PC-9 (cell line): ENCODE results near the gene FREM3.

Source experiments
- CTCF ChIP-seq: fragments of 200-600 bp; sonication (generic); conservative IDR thresholded peaks from 2 replicates; pipeline ENCODE4 v1.6.1; 2017; ENCODE audit warnings: mixed run types, antibody characterized with exemption, mild to moderate bottlenecking, moderate library complexity
- EZH2 ChIP-seq: fragments of 200-600 bp; sonication (generic); IDR thresholded peaks from 2 replicates; pipeline ENCODE4 v1.8.0; 2017; ENCODE audit warnings: antibody characterized with exemption, low read depth

DNA sequence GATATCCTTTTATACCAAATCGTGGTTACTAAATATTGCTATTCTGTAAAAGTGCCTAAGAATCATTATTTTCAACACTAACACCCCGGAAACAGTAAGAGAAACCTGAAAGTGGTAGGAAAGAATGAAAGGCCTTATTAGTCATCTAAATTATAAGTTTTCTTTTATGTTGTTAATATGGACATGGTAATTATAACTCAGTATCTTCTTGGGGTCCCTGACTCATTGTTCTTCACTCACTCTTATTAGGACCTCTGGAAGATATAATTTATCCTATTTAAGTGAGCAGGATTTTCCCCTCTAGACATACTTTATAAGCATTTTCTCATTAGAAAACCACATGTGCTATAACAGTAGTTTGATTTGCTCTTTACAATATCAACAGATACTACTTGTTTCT is 136.0 kb downstream of the FREM3 start:
- no peak for TF ChIP-seq CTCF
- no peak for TF ChIP-seq EZH2
